NT2/D1 (cell line): Measurements from ENCODE around the gene DLG2.
"Not testable (repeated sequence)": the region's sequence is repeated elsewhere in the genome, so short reads cannot be mapped to it uniquely, and the experiment has no call there.

Source experiments
- DNase-seq: peaks from one replicate; pipeline ENCODE4 v3.0.0-alpha.2; 2011; ENCODE audit warnings: low read depth, low spot score
- H3K27me3 ChIP-seq: 2 replicates; pipeline ENCODE4 v1.6.0; 2011; ENCODE audit warnings: mild to moderate bottlenecking; ENCODE audit not compliant: insufficient read length, insufficient read depth
- H3K36me3 ChIP-seq: 2 replicates; pipeline ENCODE4 v1.6.1; 2011; ENCODE audit warnings: mild to moderate bottlenecking, low read length, mixed read lengths; ENCODE audit not compliant: insufficient read depth, insufficient read length
- H3K4me1 ChIP-seq: 2 replicates; pipeline ENCODE4 v1.5.1; 2011; ENCODE audit not compliant: insufficient read depth, insufficient read length
- H3K4me3 ChIP-seq: 2 replicates; pipeline ENCODE4 v1.5.1; 2011; ENCODE audit warnings: low read depth; ENCODE audit not compliant: insufficient read length
- H3K9ac ChIP-seq: 2 replicates; pipeline ENCODE4 v1.6.0; 2011; ENCODE audit warnings: low read depth; ENCODE audit not compliant: insufficient read length
- H3K9me3 ChIP-seq: 2 replicates; pipeline ENCODE4 v1.5.1; 2011; ENCODE audit warnings: mild to moderate bottlenecking, low read length; ENCODE audit not compliant: insufficient read depth
- SUZ12 ChIP-seq: IDR thresholded peaks from 2 replicates; pipeline ENCODE4 v1.6.1; 2011; ENCODE audit not compliant: insufficient read length, insufficient read depth; ENCODE audit errors: extremely low read depth
- YY1 ChIP-seq: IDR thresholded peaks from 2 replicates; pipeline ENCODE4 v1.6.1; 2011; ENCODE audit not compliant: insufficient read length, insufficient read depth
- ZNF274 ChIP-seq: IDR thresholded peaks from 2 replicates; pipeline ENCODE4 v1.6.1; 2011; ENCODE audit warnings: mild to moderate bottlenecking, low read depth, low read length

The DLG2 gene

GRCh38 chr11:85132851-85133585 is 494.1 kb downstream of the DLG2 start:
- H3K9me3 ChIP-seq = no peaks in the 10 kb centered on the region
- no peak overlapping the region for H3K9ac ChIP-seq
- H3K36me3 ChIP-seq = no peaks in the 10 kb centered on the region
- H3K4me1 ChIP-seq = no peaks in the 10 kb centered on the region
- DNase-seq = no peak
- TF ChIP-seq ZNF274 = no peak
- TF ChIP-seq SUZ12 = no peak
- no peak for TF ChIP-seq YY1
- no peak overlapping the region for H3K4me3 ChIP-seq
- no peaks in the 10 kb centered on the region for H3K27me3 ChIP-seq

DNA sequence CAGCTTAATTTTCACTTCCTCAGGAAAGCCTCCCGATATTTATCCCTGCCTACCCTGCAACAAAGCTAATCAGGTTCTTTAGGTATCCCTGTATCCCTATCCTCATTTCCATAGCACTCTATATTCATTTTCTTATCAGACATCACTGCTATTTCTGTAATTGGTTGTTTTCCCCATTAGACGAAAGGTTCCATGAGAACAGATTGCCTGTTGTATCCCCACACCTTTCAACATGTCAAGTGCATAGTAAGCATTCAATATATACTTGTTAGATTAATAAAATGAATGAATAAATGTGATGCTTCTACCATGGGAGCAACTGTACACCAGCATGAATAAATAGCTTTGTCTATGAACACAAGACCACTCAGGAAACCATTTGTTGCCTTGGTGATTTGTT is 499.8 kb downstream of the DLG2 start:
- Histone ChIP-seq H3K27me3 (no peaks in the 10 kb centered on the region), H3K36me3 (no peaks in the 10 kb centered on the region), H3K9me3 (no peaks in the 10 kb centered on the region), H3K4me3 (no peak overlapping the region), H3K9ac (no peak overlapping the region), H3K4me1 (no peaks in the 10 kb centered on the region)
- TF ChIP-seq YY1 (no peak), ZNF274 (no peak), SUZ12 (no peak)
- DNase-seq = no peak

- DNase-seq = no peak
- Histone ChIP-seq H3K4me1 (no peaks in the 10 kb centered on the region), H3K9me3 (no peaks in the 10 kb centered on the region), H3K9ac (no peak overlapping the region), H3K4me3 (no peak overlapping the region), H3K27me3 (no peaks in the 10 kb centered on the region), H3K36me3 (no peaks in the 10 kb centered on the region)
- TF ChIP-seq YY1 = no peak
- no peak for TF ChIP-seq ZNF274
- no peak for TF ChIP-seq SUZ12
Measured at GRCh38 chr11:85123752-85124231, 503.4 kb downstream of the DLG2 start.

DNA sequence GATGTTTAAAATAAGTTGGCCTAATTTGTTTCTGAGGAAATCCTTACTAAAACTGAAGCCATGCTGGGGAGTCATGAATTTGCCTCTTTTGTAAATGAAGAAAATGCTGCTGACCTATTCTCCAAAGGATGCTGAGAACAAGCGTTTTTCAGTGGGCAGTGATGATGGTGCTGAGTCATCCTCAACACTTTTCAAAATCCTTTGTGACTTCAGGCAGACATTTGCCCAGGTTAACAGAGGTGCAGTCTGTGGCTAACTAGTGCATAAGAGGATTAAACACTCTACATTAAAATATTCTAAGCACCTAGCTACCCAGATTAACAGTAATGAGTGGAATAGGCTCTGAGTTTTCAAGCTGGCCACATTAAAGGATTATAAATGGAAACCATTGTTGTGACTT is 509.0 kb downstream of the DLG2 start:
- H3K4me3 ChIP-seq = no peak overlapping the region
- no peaks in the 10 kb centered on the region for H3K4me1 ChIP-seq
- H3K9ac ChIP-seq = no peak overlapping the region
- TF ChIP-seq YY1 = no peak
- no peak for TF ChIP-seq SUZ12
- TF ChIP-seq ZNF274 = no peak
- DNase-seq = peak; percentile 18
- no peaks in the 10 kb centered on the region for H3K27me3 ChIP-seq
- H3K36me3 ChIP-seq = no peaks in the 10 kb centered on the region
- H3K9me3 ChIP-seq = no peaks in the 10 kb centered on the region

GRCh38 chr11:85115798-85116197 is 511.3 kb downstream of the DLG2 start:
- H3K9me3 ChIP-seq = no peaks in the 10 kb centered on the region
- H3K36me3 ChIP-seq = no peaks in the 10 kb centered on the region
- H3K4me3 ChIP-seq = no peak overlapping the region
- no peak for DNase-seq
- H3K4me1 ChIP-seq = no peaks in the 10 kb centered on the region
- H3K27me3 ChIP-seq = no peaks in the 10 kb centered on the region
- no peak overlapping the region for H3K9ac ChIP-seq
- no peak for TF ChIP-seq YY1

DNA sequence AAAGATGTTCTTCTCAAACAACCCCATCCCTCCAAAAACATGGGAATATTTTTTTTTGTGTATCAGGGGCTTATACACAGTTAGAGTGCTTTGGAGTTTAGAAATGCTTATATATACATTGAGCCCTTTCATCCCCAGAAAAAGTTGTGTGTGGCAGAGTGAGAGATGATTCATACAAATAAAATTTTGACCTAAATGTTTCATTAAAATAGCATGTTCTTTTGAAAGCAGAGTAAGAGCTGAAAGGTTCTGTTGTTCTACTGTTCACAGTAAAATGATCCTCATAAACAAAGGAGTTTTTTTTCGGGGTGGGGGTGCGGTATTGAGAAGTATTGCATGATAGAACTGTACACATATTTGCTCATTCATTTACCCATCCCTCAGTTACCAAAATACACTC is 512.4 kb downstream of the DLG2 start:
- Histone ChIP-seq H3K9me3 (no peaks in the 10 kb centered on the region), H3K36me3 (no peaks in the 10 kb centered on the region), H3K4me1 (no peaks in the 10 kb centered on the region), H3K27me3 (no peaks in the 10 kb centered on the region), H3K9ac (no peak overlapping the region), H3K4me3 (no peak overlapping the region)
- TF ChIP-seq ZNF274 = no peak
- TF ChIP-seq SUZ12 = no peak
- no peak for TF ChIP-seq YY1
- DNase-seq = no peak

DNA sequence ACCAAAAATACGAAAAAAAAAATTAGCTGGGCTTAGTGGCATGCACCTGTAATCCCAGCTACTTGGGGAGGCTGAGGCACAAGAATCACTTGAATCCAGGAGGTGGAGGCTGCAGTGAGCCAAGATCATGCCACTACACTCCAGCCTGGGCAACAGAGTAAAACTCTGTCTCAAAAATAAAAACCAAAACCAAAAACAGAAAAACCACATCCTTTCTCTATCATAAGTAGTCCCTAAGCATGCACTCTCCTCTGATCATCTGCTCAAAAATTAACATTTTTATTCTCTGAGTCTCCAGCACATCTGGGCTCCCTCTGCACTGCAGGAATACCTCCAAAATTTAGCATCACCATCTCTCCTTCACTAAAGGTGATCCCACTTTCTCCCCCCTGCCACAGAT is 516.9 kb downstream of the DLG2 start:
- not testable (repeated sequence) for H3K9ac ChIP-seq, H3K4me1 ChIP-seq, H3K9me3 ChIP-seq, H3K27me3 ChIP-seq, H3K36me3 ChIP-seq, H3K4me3 ChIP-seq, DNase-seq

DNA sequence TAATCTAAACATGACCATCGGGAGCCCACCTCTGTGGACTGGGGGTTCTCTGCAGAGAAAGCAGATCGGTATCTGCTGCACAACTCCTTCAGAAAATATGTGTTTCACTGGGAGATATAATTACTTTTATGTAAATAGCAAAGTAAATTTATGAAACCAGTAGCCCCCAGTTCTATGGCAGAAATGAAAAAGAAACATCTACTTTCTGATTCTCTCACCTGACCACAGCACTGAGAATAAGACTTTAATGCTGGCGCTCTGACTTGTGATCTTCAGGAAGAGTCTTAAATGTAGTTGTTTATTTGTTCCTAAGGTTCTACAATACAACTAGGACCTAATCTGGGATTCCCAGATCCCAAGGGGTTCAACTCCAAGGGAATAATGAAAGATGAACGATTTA is 518.0 kb downstream of the DLG2 start:
- DNase-seq = no peak
- H3K4me1 ChIP-seq = no peaks in the 10 kb centered on the region
- H3K36me3 ChIP-seq = no peaks in the 10 kb centered on the region
- TF ChIP-seq YY1 (no peak), SUZ12 (no peak), ZNF274 (no peak)
- no peaks in the 10 kb centered on the region for H3K9me3 ChIP-seq
- no peak overlapping the region for H3K4me3 ChIP-seq
- no peaks in the 10 kb centered on the region for H3K27me3 ChIP-seq
- no peak overlapping the region for H3K9ac ChIP-seq
